CD4-positive, alpha-beta T cell treated with Interleukin-21 for 1 hour (primary cell): ENCODE data around the gene PURA.
"Not testable (repeated sequence)": the region's sequence is repeated elsewhere in the genome, so short reads cannot be mapped to it uniquely, and the experiment has no call there.

Experiments used
- DNase-seq: peaks from one replicate; pipeline ENCODE4 v3.0.0-alpha.2; 2020

Gene PURA

GRCh38 chr5:140141241-140141640 is 27.3 kb downstream of the PURA start:
- DNase-seq = no peak

- no peak for DNase-seq
Observed at GRCh38 chr5:140142246-140142645, 28.3 kb downstream of the PURA start.

GRCh38 chr5:140142856-140143255 is 28.9 kb downstream of the PURA start:
- DNase-seq = no peak

- no peak for DNase-seq
Observed at GRCh38 chr5:140143521-140144258, 29.8 kb downstream of the PURA start.

DNA sequence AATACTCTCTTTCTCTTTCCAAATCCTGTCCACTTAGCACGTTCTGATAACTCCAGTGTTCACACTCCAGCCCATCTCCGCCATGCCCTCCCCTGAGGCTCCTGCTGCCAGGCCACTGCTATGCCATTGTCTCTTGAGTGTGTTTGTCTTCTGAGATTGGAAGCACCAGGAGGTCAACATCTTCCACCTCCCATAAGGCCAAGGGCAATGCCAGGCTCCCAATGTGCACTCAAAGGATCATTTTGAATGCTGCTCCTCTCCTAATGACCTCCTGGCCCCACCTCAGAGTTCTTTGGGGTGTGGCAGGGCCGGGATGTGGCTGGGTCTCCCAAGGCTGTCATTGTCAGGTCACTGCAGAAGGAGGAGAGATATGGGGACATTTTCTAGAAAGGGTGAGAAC is 31.3 kb downstream of the PURA start:
- DNase-seq = no peak

DNA sequence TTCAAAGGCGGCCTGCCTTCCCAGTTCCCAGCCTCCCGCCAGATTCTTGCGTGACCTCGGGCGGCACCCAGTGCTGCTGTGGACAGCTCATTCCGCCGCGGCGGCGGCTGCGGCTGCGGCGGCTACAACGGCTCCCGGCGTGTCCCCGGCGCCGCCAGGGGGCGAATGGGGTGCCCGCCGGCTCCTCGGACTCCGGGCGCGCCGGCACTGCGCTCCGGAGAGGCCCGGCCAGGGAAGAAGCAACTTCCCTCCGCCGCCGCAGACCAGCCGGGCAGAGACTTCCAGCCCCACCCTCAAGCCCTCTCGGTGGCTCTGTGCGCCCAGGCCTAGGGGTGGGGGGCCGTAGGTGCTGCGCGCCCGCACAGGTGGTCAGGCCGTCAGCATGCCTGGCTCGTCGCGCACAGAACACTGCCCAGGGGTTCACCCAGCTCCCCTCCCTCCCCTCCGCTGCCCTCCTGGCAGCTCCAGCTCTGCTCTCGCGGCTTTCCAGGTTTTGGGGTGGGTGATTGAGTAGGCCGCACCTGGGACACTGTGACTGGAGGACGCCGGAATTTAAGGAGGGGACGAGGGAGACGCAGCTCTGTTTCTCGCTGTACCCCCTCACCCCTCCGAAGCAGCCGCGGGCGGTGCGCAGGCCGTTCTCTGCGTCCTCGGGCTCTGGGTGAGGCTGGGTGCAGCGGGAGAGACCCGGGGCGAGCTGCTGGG is 32.1 kb downstream of the PURA start:
- DNase-seq = peak; percentile 54

GRCh38 chr5:140146523-140146842 is 32.6 kb downstream of the PURA start:
- DNase-seq = no peak

- DNase-seq = no peak
Observed at GRCh38 chr5:140147460-140147859, 33.6 kb downstream of the PURA start.

DNA sequence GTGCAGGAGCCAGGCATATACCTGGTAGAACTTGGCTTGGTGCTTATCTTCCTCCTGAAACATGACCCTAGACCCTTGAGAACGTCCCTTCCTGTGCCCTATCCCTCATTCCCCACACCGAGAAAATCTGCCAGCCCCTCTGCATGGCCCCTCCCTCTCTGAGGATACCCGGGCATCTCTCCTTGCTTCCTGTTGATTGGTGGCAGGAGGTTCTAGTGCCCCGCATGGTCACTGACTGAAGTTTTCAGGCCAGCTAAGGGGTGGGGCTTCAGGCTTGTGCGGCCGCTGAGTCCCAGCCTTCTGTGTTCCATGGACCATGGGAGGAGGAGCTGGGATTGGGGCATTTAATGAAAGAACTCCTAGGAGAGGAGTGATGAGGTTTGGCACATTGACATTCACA is 34.6 kb downstream of the PURA start:
- no peak for DNase-seq

- DNase-seq = no peak
Observed at GRCh38 chr5:140150201-140150600, 36.3 kb downstream of the PURA start.

DNA sequence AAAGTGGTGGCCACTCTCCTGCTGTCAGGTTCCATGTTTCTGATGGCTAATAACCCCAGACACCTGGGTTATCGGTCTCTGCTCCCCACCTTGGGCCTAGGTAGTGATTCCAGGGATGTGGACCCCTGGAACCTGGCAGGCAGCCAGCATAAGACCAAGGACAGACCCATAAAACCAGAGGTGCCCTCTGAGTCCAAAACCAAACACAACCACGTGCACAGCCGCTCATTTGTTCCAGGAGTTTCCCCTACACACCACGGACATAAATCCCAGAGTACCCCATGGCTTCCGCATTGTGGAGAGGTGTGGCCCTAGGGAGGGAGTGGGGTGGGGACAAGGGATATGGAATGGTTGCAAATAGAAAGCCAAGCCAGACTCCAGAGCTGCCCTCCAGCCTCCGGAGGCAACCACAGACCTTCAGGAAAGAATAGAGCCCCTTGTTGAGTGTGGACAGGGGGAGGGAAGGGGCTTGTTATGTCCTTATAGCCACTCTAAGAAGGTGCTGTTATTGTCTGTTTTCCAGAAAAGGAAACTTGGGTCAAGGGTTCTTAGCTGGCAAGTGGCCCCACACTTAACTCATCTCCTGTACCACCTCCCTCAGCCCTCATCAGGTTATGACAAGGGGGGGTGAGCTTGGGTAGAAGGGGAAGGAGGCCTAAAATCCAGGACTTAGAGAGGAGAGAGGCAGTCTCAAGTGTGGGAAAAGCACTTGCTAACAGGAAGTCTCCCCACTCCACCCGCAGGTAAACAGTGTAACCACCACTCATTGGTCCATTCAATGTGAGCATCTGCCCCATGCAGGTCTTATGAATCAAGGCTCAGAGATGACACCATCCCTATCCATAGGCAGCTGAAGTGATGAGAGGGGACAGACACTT is 37.5 kb downstream of the PURA start:
- DNase-seq = no peak

DNA sequence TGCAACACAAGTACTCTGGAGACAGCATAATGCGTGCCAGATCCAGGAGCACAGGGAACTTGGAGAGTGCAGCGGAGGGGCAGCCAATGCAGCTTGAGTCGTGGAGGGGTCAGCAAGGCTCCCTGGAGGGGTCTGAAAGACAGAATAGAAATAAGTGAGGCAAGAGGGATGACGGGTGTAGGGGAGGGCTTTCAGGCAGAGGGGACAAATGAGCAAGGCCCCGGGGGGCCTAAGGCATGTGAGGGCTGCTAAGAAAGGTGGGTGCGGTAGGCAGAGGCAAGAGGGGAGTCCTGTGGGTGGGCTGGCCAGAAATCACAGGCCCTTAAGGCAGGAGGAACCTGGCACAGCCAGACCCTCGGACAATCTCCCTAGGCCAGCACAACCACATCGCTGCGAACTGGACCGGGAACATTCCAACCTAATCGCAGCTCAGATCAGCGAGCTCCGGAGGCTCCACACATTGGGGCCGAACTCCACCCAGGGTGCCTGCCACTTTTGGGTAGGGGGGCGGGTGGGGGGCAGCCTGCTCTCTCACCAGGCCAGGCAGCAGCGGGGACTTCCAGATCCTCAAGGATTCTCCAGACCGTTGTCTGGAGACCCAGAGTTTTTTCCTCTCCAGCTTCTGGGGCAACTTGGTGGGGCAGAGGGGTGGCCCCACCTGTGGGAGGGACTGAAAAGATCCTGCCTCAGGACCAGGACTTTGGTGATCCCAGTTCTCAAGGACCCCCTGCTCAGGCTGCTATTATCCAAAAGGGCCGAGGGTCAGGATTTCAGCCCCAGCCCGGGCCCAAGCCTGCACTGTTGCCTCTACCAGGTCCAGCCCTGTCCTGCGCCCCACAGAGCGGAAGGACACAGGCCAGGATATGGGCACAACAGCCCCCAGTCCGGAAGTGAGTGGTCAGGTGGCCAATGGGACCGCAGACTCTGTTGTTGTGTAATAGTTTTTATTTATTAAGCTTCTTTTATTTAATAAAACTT is 38.4 kb downstream of the PURA start:
- DNase-seq = no peak

GRCh38 chr5:140153255-140153654 is 39.3 kb downstream of the PURA start:
- DNase-seq = no peak

DNA sequence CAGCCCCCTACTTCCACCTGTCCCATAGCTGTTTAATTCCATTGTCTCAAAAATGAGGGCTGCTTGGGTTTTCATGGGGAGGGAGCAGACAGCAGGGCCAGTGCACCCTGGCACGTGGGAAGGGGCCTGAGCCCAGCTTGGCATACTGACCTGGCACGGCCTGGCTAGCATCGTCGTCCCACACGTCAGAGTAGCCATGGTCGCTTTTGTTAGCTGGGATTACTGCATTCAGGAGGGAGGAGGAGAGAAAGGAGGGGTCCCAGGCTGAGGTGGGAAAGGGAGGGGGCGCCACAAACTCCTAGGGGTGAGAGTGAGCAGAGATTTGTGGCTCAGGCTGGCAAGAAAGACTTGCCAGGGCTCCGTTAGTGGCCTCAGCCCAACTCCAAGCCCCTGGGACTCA is 40.0 kb downstream of the PURA start:
- DNase-seq = no peak

DNA sequence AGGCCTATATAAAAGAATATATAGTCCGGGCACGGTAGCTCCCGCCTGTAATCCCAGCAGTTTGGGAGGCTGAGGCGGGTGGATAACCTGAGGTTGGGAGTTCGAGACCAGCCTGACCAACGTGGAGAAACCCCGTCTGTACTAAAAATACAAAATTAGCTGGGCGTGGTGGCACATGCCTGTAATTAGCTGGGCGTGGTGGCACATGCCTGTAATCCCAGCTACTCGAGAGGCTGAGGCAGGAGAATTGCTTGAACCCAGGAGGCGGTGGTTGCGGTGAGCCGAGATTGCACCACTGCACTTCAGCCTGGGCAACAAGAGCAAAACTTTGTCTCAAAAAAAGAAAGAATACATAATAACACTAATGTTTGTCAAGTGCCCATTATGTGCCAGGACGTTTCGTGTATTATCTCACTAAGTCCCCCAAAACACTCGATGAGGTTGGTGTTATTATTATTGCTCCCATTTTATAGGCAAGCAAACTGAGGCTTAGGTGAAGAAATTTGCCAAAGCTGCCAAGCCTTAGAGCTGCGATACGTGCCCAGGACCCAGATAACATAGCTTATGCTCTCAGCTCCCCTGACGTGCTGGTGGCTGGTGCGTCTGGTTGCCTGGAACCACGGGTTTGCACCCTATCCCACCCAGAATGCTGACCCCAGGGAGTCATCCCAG is 40.9 kb downstream of the PURA start:
- DNase-seq = not testable (repeated sequence)

DNA sequence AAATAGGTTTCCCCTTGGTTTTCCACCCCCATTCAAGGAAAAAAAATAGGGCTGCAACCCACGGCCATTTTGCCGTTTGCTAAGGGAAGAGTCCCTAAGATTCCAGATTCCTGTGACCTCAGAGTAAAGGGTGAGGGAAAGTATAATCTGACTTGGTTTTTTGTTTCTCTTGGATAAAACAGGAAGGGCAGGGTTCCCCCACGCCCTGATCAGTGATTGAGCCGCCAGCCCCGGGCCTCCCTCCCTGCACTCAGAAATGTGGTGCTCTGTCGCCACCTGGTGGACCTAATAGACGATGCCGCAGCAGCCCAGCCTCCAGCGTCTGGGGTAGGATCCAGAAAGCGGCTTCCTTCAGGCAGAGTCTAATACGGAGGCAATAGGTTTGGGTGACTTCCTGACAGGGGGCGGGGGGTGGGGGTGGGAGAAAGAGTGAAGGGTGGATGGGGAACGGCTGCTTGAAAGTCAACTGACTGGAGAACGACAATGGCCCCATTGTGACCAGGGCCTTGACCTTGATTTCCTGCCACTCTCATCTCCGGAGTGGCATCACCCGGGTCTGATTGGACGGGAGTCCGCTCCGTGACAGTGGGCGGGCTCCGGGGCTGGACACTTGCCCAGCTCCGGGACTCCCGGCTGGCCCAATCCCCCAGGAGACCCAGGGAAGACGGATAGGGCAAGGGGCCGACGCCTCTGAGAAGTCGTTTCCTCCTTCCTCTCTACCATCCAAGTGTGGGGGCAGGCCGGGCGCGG is 43.3 kb downstream of the PURA start:
- DNase-seq = peak; percentile 88

- no peak for DNase-seq
Observed at GRCh38 chr5:140159014-140159927, 45.4 kb downstream of the PURA start.

- DNase-seq = no peak
Observed at GRCh38 chr5:140162275-140162674, 48.4 kb downstream of the PURA start.

DNA sequence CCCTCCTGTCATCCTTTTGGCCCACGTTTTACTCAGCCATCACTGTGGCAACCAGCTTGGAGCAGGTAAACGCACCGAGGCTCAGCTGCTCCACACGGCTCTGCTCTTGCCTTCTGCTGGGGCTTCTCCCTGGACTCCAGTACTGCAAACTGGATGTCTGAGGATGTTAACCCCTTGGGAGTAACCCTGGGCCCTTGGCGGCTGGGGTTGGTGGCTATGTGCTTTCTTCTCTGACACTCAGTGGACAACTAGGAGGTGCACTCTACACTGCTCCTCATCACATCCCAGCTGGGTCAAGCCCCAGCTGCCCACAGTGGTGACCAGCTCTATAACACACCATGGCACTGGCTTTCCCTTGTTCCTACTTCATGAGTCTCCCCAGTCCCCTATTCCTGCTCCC is 48.9 kb downstream of the PURA start:
- DNase-seq = no peak
